Tibial nerve (tissue), 4 donors: Measurements from ENCODE around the gene MIER1. TPM values are rescaled to one million over a fixed set of nuclear protein-coding genes. Genes with fewer than 3 reads are reported as not detected.

Source experiments
- DNase-seq, 2 donors: peaks; one replicate each; pipeline ENCODE4 v3.0.0-alpha.2; 2019; ENCODE audit warnings: low spot score in 2 of 2
- H3K27ac ChIP-seq, 4 donors: fragments of 200-600 bp; sonication (generic) in 3 of 4; one replicate each; pipeline ENCODE4 v1.5.1; 2017 to 2019; ENCODE audit warnings: mild to moderate bottlenecking in 1 of 4
- H3K27me3 ChIP-seq, 2 donors: fragments of 200-600 bp; sonication (generic) in 1 of 2; one replicate each; pipeline versions ENCODE4 v1.5.1 to v1.6.0; 2017 to 2019
- H3K36me3 ChIP-seq, 3 donors: fragments of 200-600 bp; sonication (generic); one replicate each; pipeline ENCODE4 v1.5.1; 2018 to 2019
- H3K4me1 ChIP-seq, 4 donors: fragments of 200-600 bp; sonication (generic) in 3 of 4; one replicate each; pipeline ENCODE4 v1.5.1; 2017 to 2019
- H3K4me3 ChIP-seq, 4 donors: fragments of 200-600 bp; sonication (generic) in 3 of 4; one replicate each; pipeline ENCODE4 v1.5.1; 2017 to 2019; ENCODE audit warnings: mild to moderate bottlenecking in 1 of 4, moderate library complexity in 1 of 4
- H3K9me3 ChIP-seq, 4 donors: fragments of 200-600 bp; sonication (generic) in 3 of 4; one replicate each; pipeline ENCODE4 v1.5.1; 2017 to 2019
- EP300 ChIP-seq, 2 donors: sonication (generic); formaldehyde crosslinking; IDR thresholded peaks; one replicate each; pipeline ENCODE4 v1.6.1; 2017; ENCODE audit warnings: antibody characterized with exemption in 2 of 2, mild to moderate bottlenecking in 1 of 2
- POLR2A ChIP-seq, 2 donors: fragments of 450-650 bp; IDR thresholded peaks; one replicate each; pipeline ENCODE4 v1.6.1; 2017; ENCODE audit warnings: antibody characterized with exemption in 2 of 2, mild to moderate bottlenecking in 2 of 2, moderate library complexity in 2 of 2
- WGBS, 2 donors: methylation state at CpG; one replicate each; pipeline ENCODE4 v1.1.5; 2018; 5-methylcytosine and 5-hydroxymethylcytosine counted together
- total RNA-seq, 4 donors: library from RNA; depleted of rRNA; stranded (reverse); fragments of >200 nt; gene quantifications; one replicate each; pipeline ENCODE4 v1.1.0, GENCODE V29; 2016
- TF ChIP-seq, protein P1 (sequence below), 5 experiments: fragments of 200-600 bp in 3 of 5; fragments of 450-650 bp in 2 of 5; sonication (generic) in 3 of 5; IDR thresholded peaks; one replicate each; pipeline ENCODE4 v1.5.1; 2016 to 2019; ENCODE audit warnings: antibody characterized with exemption in 5 of 5, mild to moderate bottlenecking in 3 of 5, moderate library complexity in 2 of 5

MIER1 gene
- total RNA-seq, 4 donors from 2014 or later = 25.5 to 43.5 (median 40.1) TPM

DNA sequence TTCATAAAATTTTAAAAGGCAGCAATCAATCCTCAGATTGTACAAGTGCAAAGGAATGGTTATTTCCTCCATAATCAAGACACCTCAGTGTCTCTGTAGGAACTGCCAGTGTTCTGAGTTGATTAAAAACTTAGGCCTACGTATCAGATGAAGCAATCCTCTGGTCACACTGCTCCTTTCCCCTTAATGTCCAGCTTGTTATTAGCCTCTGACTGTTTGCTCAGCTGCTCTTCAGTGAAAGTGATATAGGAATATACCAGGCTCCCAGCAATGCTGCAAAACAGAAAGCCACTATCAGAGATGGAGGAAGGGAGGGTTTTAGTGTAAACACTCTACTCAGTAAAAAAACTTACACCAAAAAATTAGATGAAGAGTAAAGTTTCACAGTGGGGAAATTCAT lies 79.4 kb downstream of the MIER1 start:
- no peaks in the 10 kb centered on the region for H3K9me3 ChIP-seq
- no peak for DNase-seq
- H3K27ac ChIP-seq = no peak overlapping the region
- H3K4me3 ChIP-seq = no peak overlapping the region
- peaks cover 0 to 45% (median 0%) of the 10 kb centered on the region in 3 donors for H3K36me3 ChIP-seq
- no peaks in the 10 kb centered on the region for H3K4me1 ChIP-seq
- TF ChIP-seq POLR2A (IDR thresholded peaks at IDR 0.05) (no peak), EP300 (IDR thresholded peaks at IDR 0.05) (no peak)
- TF ChIP-seq, protein P1, sequence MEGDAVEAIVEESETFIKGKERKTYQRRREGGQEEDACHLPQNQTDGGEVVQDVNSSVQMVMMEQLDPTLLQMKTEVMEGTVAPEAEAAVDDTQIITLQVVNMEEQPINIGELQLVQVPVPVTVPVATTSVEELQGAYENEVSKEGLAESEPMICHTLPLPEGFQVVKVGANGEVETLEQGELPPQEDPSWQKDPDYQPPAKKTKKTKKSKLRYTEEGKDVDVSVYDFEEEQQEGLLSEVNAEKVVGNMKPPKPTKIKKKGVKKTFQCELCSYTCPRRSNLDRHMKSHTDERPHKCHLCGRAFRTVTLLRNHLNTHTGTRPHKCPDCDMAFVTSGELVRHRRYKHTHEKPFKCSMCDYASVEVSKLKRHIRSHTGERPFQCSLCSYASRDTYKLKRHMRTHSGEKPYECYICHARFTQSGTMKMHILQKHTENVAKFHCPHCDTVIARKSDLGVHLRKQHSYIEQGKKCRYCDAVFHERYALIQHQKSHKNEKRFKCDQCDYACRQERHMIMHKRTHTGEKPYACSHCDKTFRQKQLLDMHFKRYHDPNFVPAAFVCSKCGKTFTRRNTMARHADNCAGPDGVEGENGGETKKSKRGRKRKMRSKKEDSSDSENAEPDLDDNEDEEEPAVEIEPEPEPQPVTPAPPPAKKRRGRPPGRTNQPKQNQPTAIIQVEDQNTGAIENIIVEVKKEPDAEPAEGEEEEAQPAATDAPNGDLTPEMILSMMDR (IDR thresholded peaks at IDR 0.05) = no peak
- 62 to 71% methylated on average over 1 of the region's 1 CpG for WGBS, 2 donors
- no peaks in the 10 kb centered on the region for H3K27me3 ChIP-seq

DNA sequence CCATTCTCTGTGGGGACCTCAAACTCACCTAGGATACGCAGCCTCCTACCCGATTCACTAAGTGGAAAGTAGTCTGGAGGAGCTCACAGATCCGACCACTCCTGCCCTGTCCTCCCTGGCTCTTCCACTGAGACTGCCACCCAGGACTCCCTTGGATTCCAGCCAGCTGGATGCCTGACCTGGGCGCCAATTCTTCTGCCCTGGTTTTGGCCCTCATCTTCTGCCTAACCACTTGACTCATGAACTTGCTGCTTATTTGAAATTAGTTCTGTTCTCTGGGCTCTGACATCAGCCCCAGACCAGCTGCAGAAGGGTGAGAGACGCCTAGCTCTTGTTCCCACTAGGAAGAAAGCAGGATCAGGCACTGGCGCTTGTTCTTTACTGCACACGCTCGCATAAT lies 80.3 kb downstream of the MIER1 start:
- H3K4me1 ChIP-seq = no peaks in the 10 kb centered on the region

DNA sequence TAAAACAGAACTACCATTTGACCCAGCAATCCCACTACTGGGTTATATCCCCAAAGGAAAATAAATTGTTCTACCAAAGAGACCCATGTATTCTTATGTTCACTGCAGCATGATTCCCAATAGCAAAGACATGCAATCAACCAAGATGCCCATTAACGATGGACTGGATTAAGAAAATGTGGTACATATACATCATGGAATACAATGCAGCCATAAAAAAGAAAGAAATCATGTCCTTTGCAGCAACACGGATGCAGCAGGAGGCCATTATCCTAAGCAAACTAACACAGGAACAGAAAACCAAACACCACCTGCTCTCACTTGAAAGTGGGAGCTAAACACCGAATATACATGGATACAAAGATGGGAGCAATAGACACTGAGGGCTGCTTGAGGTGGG lies 85.0 kb downstream of the MIER1 start:
- 95 to 100% methylated on average over 3 of the region's 3 CpGs for WGBS, 2 donors
- TF ChIP-seq, protein P1 (IDR thresholded peaks at IDR 0.05) = no peak
- TF ChIP-seq EP300 (IDR thresholded peaks at IDR 0.05) (no peak), POLR2A (IDR thresholded peaks at IDR 0.05) (no peak)
- no peak overlapping the region for H3K27ac ChIP-seq
- no peaks in the 10 kb centered on the region for H3K27me3 ChIP-seq
- no peaks in the 10 kb centered on the region for H3K4me1 ChIP-seq
- DNase-seq = no peak
- no peaks in the 10 kb centered on the region for H3K9me3 ChIP-seq
- peaks cover 0 to 35% (median 0%) of the 10 kb centered on the region in 3 donors for H3K36me3 ChIP-seq
- H3K4me3 ChIP-seq = no peak overlapping the region

More for the DNA sequence above, 80.3 kb downstream of the MIER1 start:
- no peaks in the 10 kb centered on the region for H3K27me3 ChIP-seq
- WGBS, 2 donors = 85 to 86% methylated on average over 8 of the region's 8 CpGs
- H3K36me3 ChIP-seq = peaks cover 0 to 49% (median 0%) of the 10 kb centered on the region in 3 donors
- TF ChIP-seq POLR2A (IDR thresholded peaks at IDR 0.05) = no peak
- TF ChIP-seq EP300 (IDR thresholded peaks at IDR 0.05) = no peak
- TF ChIP-seq, protein P1 (IDR thresholded peaks at IDR 0.05) = no peak
- H3K27ac ChIP-seq = no peak overlapping the region
- no peaks in the 10 kb centered on the region for H3K9me3 ChIP-seq
- no peak for DNase-seq
- H3K4me3 ChIP-seq = no peak overlapping the region

DNA sequence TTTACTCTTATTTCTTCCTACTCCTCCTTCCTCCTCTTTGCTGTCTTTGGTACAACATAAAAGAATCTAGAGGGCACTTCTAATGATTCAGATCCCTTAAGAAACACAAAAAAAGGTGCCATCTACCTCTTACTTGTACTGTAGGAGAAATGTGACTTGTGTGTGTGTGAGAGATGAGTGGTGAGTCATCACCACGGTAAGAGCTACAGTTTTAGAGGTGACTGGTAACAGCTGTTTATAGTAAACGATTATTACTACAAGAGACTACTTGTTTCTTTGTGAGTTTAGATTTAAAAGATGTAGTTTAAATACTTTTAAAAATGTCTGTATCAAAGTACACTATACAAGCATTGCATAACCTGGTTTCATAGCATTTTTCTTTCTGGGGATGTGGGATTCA lies 88.8 kb downstream of the MIER1 start:
- Histone ChIP-seq H3K27me3 (no peaks in the 10 kb centered on the region), H3K36me3 (peaks cover 0 to 40% (median 0%) of the 10 kb centered on the region in 3 donors), H3K27ac (no peak overlapping the region), H3K9me3 (no peaks in the 10 kb centered on the region), H3K4me1 (no peaks in the 10 kb centered on the region), H3K4me3 (no peak overlapping the region)
- TF ChIP-seq EP300 (IDR thresholded peaks at IDR 0.05) (no peak), POLR2A (IDR thresholded peaks at IDR 0.05) (no peak)
- TF ChIP-seq, protein P1 (IDR thresholded peaks at IDR 0.05) = no peak
- WGBS, 2 donors = 64 to 75% methylated on average over 2 of the region's 2 CpGs
- DNase-seq = no peak

DNA sequence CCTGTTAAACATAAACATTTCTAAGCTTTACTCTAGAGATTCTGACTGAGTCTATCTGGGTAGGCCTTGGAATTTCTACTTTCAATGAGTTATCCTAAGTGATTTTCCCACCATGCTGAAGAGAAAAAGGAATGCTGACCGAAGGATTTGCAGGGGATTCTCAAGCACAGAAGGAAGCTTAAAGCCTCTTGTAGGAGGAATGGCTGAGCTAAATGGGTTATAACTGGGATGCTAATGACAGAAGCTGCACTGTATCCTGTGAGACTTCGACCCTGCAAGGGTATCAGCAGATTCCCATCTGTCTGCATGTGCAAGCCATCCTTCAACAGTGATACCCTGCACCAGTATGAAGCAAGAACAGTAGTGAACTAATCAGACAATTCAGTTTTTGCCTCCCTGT lies 93.8 kb downstream of the MIER1 start:
- peaks cover 0 to 14% (median 0%) of the 10 kb centered on the region in 4 donors for H3K4me1 ChIP-seq
- no peaks in the 10 kb centered on the region for H3K27me3 ChIP-seq
- H3K4me3 ChIP-seq = no peak overlapping the region
- H3K9me3 ChIP-seq = no peaks in the 10 kb centered on the region
- 85 to 93% methylated on average over 2 of the region's 2 CpGs for WGBS, 2 donors
- peaks cover 0 to 39% (median 0%) of the 10 kb centered on the region in 3 donors for H3K36me3 ChIP-seq
- H3K27ac ChIP-seq = no peak overlapping the region
- TF ChIP-seq EP300 (IDR thresholded peaks at IDR 0.05) = no peak
- TF ChIP-seq, protein P1 (IDR thresholded peaks at IDR 0.05) = no peak
- TF ChIP-seq POLR2A (IDR thresholded peaks at IDR 0.05) = no peak
- DNase-seq = no peak
